ENCODE measurements around the gene TRPM3.

Gene TRPM3

DNA sequence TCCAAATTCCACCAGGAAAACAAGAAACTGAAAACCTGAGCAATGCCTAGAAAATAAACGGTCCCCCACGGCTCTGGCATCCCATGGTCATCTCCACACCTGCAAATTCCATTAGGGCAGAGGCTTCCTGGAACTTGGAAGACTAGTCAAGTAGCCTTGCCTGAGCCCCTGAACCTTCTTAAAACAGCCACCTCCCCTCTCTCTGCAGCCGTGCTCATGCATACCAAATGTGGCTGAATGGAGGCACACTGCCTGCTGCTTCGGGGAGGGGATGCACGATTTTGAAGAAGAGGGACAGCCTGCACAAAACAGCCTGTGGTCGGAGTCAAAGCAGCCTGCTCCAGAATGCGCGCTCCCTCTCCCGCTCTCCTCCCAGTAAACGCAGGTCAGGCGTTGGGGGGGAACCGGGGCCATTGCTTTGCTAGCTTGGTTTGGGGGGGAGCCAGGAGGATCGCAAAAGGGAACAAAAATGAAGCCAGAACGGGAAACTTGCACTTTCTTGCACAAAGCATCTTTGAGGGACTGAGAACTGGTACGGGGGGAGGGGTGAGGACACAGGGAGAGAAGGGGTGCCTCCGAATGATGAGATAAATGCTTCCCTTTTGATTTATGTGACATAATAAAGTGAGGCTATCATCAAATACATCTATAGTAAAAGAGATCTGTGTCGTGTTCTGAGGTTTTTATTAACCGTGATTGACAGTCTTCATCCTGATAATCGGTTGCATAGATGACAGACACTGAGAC, at the start of gene TRPM3:
Gene TRPM3 (minus strand): TSS at position 347 of the 747 bp plus-strand sequence. CDS start 267 bp downstream, at position 80.
- peak; percentile 48 for DNase-seq

DNA sequence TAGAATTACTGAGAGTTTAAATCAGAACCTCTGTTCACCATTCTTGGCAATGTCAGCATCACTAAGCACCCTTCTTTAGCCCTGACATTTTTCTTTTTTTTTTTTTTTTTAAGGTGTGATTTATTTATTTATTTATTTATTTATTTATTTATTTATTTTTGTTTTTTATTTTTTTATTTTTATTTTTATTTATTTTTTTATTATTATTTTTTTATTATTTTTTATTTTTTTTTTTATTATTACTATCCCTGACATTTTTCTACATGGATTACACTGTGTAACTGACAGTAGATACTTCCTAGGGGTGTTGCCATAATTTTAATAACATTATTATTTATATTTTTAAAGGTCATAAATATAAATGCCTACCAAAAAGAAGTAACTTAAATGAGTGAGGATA, 47.0 kb upstream of the TRPM3 start:
- no peak for DNase-seq

DNA sequence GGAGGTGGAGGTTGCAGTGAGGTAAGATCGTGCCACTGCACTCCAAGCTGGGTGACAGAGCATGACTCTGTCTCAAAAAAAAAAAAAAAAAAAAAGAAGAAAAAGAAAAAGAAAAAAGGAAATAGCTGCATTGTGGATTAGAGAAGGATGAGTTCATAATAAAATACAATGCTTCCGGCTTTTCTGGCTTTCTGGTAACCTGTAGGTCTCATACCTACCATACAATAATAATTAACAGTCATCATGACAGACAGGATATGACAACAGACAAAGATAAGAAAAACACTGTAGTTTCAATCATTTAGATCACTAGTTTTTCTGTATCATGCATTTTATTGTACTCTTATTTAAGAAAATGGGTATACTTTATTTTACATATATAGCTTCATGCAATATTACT, 40.7 kb upstream of the TRPM3 start:
- DNase-seq: no peak

DNA sequence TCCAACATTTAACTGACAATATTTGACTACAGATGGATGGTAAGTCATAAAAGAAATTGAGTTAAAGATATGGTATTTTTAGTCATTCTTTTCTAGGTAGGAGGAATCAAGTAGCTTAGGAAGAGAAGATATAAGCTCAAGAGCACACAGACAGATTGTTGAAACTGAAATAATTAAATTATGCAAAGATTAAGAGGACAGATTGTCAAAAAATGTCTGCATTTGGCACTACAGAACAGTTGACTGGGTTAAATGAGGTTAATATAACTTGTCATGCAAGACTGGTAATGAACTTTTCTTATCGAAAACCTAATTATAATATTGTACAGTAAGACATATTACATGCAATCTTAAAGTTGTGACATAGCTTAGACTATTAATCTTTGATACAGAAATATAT, 36.3 kb upstream of the TRPM3 start:
- DNase-seq: no peak

DNA sequence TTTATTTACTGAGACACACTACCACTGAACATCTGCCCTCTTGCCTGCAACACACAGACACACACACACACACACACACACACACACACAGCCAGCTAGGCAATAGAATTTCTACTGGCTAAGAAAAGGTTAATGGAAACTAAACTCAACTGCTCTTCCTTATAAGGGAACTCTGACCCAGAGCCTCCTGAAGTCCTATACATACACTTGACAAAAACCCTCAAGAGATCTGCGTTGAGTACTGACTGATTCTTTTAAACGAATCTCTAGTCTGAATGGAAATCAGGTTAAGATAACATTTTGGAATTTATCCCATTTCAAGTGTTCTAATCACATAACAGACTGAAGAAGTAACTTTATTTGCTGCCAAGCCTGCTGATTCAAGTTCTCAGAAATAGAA, 25.9 kb upstream of the TRPM3 start:
- no peak for DNase-seq

DNA sequence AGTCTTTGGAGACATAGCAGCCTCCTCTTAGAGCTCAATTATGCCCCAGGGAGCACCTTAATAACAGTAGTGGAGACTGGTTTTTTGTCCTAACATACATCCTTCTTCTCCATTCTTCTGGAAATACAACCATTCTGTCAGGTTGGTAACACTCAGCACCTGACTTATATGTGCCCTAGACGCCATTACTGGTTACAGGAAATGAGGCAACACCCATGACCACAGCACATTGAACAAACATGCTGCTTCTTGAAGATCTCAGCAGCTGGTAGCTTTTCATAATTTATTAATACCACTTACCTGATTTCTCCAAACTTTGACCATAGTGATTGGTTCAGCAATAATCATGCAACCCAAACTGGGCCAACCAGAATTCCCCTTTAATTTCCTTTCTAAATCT, 25.1 kb upstream of the TRPM3 start:
- DNase-seq: no peak

DNA sequence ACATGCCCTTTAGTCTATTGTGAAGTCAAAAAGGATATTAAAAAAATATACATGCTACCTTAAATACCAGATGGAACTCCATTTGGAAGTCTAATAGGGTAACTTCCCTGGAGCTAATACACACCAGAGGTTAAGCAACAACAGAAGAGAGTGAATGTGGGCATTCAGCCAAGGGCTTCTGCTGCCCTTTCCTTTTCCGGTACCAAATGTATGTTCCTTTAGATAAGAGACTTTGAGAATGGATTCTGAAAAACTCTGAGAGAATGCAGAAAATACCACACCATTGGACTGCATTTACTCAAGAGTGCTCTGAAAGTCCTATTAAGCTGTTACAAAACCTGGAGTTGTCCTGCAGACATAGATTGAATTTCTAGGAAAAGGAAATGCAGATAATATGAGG, 23.8 kb upstream of the TRPM3 start:
- no peak for DNase-seq

DNA sequence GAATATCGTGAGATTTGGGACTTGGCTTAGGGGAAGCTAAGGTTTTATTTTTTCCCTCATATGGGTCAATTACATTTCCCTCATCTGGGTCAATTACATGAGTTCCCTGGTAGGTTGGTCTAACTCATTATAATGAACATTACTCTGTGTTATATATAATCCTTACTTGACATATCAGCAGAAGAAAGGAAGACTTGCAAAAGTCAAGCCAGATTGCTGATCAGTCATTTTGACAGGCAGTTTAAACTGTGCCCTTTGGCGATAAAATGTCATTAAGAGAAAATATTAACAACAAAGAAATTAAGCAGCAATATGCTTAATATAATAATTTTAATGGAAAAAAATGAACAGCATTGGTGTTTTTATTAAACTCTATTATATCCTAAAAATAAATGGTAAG, 23.1 kb upstream of the TRPM3 start:
- DNase-seq: no peak

DNA sequence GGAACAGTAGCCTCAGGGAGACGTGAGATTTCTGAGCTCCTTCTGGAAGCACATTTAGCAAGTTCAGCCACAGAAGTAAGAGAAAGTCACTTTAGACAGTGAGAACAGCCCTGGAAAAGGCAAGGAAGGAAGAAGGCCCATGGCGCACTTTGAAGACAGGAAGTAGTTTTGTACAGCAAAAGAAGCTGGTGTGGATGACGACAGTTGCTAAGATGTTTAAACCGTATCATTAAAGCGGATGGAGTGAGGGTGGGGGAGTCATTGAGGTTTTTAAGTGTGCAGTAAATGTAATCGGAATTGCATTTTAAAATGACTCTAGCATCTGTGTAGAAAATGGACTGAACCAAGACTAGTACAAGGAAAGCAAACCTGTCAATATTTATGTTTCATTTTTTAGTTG, 15.3 kb upstream of the TRPM3 start:
- no peak for DNase-seq

DNA sequence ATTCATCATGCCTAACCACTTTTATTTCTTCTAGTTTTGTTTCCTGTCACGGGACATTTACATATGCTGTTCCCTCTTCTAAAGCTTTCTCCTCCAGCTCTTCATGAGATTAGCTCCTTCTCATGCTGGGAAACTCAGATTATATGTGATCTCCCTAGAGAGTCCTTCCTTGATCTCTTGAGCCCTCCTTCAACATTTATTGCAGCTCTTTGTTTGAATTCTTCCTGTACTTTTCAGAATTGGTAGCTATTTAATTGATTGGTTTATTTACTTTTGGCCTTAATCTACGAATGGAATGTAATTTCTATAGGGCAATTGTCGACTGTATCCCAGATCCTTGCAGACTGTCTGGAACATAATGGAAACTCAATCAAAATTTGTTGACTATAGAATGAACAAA, 9.7 kb upstream of the TRPM3 start:
- no peak for DNase-seq

DNA sequence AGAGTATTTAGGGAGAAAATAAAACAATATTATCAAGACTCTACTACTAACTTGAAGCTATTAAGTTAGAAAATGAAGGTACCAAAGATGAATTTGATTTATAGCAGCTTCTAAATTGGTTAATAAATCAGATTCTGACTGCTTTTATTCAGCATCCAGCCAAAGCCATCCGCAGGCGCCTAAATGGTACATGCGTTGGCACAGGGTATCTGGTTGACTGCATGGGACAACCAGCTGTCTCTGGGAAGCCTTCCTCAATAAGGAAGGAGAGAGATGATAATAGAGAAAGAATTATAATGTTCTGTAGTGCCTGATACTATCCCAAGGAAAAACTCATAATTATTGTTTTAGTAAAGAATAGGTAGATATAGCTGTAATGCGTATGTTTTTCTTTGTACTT, 9.1 kb upstream of the TRPM3 start:
- no peak for DNase-seq

DNA sequence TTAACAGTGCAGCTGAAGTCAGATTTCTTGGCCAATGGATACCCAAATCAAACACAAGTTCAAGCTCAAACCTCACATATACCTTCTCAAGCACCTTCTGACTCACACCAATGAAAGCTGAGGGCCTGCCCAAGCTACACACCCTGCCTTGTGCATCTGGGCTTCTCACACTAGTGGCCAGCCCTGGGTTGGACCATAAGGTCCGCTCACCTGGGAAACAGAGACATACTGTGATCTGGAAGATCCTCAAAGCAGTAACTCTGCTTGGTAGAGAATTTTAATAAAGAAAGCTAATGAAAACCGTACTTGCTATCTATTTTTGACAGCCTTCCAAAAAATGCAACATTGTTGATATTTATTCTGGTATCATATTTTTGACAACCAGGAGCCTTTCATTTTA, 7.4 kb upstream of the TRPM3 start:
- DNase-seq: no peak

DNA sequence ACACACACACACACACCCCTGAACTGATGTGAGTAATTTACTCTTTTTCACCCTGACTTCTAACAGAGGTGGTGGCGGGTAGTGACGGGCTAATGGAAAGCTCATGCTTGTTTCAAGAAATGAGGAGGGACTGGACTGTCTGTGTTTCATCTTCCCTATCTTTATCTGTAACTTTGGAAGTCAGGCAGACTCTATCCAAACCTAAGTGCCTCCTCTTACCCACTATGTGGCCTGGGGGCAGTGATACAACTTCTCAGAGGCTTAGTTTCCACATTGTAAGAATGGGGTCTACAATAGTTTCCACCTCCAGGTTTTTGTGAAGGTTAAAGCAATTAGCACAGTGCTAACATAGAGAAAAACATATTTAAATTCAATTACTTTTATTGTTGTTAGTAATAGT, 5.9 kb upstream of the TRPM3 start:
- DNase-seq: no peak

DNA sequence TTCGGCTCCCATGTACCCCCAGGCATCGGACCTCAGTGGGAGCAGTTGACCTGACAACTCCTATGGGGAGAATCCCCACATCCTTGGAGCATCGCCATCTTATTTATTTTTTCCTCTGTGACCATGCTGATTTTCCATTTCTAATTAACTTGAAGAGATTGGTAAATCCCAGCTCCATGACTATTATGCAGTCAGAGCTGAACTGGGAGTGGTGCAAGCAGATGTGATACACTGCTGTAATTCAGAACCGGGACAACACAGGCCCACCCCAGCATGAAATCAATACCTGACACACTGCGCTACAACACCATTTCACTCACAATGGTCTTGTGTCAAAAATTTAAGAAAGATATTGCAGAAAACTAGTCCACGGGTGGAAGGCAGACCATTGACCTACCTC, 1.0 kb upstream of the TRPM3 start:
- no peak for DNase-seq

DNA sequence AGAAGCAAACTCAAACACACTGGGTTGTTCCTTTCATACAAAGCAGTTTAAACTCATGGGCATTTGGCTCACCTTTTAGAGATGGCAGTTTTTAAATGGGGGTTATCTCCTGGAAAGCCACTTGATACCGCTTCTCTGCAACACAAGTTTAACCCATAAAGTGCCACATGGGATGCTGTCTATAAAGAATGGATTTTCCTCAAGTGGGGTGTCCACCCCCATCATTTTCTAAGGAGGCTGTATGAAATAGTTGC, 528 bp upstream of the TRPM3 start:
- no peak for DNase-seq

DNA sequence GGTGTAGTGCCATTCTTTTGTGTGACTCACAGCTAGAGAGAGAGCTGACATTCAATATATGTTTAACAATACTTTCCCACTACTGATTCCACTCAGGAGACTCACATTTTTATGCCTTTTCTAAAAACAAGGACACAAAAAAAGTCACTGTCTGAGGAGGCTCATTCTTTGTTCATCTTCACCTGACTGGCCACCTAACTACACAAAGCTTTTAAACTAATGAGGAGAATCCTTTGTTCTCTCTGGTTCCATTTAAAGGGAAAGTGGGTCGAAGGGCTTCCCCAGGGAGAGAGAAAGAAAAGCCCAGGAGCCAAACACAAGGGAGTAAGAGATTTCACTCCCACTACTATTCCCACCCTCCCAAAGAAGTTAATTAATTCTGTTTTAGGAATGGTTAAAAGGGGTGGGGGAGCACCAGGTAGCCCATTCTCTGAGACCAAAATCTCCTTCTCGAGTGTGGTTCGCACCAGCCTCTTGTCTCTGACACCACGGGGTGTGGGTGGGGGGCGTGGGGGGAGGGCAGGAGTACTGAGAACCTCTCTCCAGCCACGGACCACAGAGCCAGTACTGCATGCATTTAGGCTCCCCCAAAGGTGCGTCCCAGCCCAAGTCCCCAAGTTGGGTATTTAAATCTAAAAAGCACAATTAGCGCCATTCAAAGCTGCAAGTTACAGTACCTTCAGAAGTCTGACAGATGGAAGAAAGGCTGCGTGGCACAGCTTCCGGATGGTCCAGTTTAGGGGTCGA, 747 bp downstream of the TRPM3 start:
- no peak for DNase-seq

DNA sequence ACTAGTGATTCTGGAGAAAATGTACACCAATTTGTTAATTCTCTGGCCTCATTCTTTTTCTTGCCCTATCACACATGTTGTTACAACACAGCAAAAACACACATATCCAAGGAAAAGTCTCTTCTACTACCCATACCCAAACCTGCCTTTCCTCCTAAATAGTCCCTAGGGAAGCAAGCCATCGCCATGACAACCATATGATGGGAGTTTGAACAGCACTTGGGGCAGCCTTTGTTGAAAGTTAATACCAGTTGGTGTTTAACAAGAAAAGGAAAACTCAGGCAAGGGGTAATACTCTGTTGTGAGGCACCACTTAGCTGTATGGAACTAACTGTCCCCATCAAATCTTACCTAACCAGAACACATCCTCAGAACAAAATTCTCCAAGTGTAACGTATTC, 1.7 kb downstream of the TRPM3 start:
- no peak for DNase-seq

DNA sequence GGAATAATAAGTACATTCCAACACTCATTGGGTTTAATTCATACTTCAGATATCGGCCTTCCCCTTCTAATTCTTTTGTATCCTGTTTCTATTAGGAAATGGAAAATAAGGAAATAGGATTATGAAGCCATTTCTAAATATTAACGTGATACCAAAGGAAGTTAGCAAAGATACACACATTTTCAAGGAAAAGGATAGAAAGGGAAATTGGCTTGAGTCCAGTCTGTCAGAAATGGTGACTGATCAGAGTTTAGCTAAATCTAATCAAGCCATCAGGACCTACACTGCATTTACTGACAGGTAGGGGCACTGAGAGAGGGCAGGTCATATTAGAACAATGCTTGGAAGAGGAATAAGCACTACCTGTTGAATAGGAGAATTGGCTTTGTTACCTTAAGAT, 3.1 kb downstream of the TRPM3 start:
- no peak for DNase-seq

DNA sequence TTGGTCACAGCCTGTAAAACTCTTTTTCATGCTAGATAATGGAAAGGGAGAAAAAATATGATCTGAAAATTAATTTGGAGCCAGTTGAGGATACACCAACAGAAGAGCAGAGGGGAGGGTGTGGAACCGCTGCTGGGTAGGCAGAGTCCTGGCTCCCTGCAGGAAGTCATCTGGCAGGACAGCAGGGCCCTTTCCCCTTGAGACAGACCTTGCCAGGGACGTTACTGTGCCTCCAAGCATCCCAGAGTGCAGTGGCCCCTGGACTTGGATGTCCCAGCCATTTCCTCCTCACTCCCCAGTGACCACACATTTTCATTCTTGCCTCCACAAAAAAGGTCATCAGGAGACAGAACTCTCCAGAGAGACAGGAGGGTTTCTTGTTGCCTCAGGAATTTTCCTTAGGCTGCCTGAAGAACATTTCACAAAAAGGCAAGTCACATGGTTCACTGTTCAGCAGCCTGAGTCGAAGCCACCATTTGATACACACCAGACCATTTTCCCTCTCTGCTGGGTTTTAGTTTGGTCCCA, 5.9 kb downstream of the TRPM3 start:
- no peak for DNase-seq

DNA sequence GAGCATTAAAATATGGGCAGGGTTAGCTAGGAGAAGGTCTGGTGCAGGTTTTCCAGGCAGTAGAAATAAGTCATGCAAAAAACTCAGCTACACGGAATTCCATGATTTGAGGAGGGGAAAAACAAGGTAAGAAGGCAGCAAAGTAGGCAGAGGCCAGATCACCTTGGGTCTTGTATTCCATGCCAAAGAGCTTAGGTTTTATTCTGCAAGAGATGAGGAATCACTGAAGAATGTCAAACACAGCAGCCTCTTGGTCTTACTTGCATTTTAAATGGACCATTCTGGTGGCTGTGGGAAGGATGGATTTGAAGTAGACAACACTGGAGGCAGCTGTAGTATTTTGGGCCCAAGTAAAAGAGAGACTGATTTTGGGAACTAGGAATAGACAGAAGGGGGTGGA, 8.6 kb downstream of the TRPM3 start:
- no peak for DNase-seq

DNA sequence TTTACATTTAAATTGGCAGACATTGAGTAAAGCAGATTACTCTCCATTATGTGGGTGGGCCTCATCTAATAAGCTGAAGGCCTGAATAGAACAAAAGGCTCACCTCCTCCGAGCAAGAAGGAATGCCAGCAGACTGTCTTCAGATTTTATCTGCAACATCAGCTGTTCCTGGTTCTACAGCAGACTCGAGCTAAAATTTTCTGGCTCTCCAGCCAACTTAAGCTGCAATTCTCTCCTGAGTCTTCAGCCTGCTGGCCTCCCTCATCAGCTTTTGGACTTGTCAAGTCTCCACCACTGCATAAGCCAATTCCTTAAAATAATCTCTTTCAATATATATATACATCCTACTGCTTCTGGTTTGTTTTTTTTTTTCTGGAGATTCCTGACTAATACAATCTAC, 12.5 kb downstream of the TRPM3 start:
- DNase-seq: no peak

DNA sequence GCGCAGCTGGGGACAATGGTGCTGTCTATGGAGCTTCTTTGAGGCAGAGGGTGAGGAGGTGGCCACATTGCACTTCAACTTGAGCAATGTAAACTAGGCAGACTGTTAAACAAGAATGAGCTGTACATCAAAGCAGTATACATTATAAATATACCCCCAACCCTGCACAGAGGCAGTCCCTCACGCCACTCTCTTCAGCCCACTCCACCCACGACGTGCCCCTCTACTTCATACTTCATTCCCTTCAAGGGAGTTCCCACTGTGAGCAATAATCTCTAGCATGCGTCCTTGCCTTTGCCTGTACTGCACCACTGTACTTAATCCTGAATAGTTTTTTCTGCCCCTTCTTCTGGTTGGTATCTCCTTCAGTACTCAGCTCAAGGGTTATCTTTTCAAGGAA, 14.4 kb downstream of the TRPM3 start:
- DNase-seq: no peak

DNA sequence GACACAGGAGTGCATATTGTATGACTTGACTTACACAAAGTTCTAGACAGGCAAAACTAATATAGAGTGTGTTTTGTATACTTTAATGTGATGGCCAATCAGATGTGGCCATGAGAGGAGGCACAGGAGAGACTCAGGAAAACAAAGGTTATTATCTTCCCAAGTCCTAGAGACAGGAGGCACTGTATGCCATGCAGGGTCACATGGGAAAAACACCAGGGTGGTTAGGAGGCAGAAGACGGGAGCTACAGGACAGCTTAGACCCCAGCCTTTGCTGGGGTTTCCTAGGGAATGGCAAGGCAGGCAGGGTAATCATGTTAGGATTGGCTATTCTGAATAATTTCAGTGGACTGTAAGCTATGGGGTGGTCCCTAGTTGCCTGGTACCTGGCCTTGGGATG, 16.2 kb downstream of the TRPM3 start:
- no peak for DNase-seq

DNA sequence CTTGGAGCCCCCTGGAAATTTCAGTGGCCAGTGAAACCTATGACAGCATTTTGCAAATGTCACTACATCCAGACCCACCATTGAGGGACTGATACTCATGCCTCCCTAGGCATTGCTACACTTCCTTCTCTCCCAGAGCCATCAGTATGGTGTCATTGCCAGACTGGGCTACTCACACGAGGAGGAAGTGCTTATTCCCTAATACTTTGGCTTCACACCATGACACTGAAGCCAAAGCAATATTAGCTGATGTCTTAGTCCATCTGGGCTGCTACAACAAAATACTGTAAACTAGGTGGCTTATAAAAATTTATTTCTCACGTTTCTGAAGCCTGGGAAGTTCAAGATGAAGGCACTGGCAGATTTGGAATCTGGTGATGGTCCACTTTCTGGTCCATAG, 22.6 kb downstream of the TRPM3 start:
- DNase-seq: no peak

DNA sequence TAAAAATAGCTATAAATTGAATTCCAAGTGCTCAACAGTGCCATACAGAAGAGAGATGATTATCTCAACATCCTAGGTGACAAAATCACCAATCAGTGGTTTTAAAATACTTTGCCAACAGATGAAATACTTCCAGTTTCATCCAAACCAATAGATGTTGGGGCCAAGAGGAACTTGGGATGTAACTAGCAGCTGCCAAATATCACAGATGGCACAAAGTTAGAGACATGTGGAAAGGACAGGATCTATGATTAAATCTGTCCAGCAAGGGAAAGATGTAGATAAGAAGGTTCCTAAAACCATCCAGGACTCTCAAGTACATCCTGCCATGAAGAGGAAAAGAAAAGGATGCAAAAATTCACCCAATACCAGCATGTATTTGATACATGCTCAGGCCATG, 23.8 kb downstream of the TRPM3 start:
- DNase-seq: no peak

Data from right forelimb (tissue), 1 donor.